UCSD-AML1 (cell line): Measurements from ENCODE around the gene RPL36A.

Source experiments
- DNase-seq: peaks from one replicate; lab custom pipeline; 2025; ENCODE audit not compliant: unreplicated experiment; lab: John Stamatoyannopoulos, UW

The RPL36A gene

GRCh38 chrX:101391831-101392230, 1.0 kb downstream of the RPL36A start:
- no peak for DNase-seq

- DNase-seq = no peak
These were observed 2.9 kb downstream of the RPL36A start for GRCh38 chrX:101393530-101394305.

- DNase-seq = no peak
These were observed 3.6 kb downstream of the RPL36A start for GRCh38 chrX:101394372-101394771.

- DNase-seq = no peak
These were observed 5.0 kb downstream of the RPL36A start for GRCh38 chrX:101395789-101396188.

- no peak for DNase-seq
These were observed 7.0 kb downstream of the RPL36A start for GRCh38 chrX:101397779-101398178.

GRCh38 chrX:101398694-101399093, 7.9 kb downstream of the RPL36A start:
- DNase-seq = no peak

GRCh38 chrX:101399825-101400224, 9.0 kb downstream of the RPL36A start:
- no peak for DNase-seq

GRCh38 chrX:101407167-101407747, 16.4 kb downstream of the RPL36A start:
- no peak for DNase-seq

GRCh38 chrX:101407748-101408531, 17.1 kb downstream of the RPL36A start, which contains the start of the genes GLA and HNRNPH2:
Gene GLA, minus strand, starts transcription at chrX:101407925. Its CDS starts 22 bp downstream, at chrX:101407903.
Gene HNRNPH2, plus strand, starts transcription at chrX:101408222. Its CDS starts 3,767 bp downstream, at chrX:101411989.
- DNase-seq = peak; percentile 83

GRCh38 chrX:101408532-101408841, 17.7 kb downstream of the RPL36A start:
- DNase-seq = no peak

- DNase-seq = no peak
These were observed 18.2 kb downstream of the RPL36A start for GRCh38 chrX:101409043-101409442.

- DNase-seq = no peak
These were observed 19.6 kb downstream of the RPL36A start for GRCh38 chrX:101410461-101410860.

GRCh38 chrX:101411984-101412383, 21.2 kb downstream of the RPL36A start:
- DNase-seq = no peak

GRCh38 chrX:101415180-101416145, 24.7 kb downstream of the RPL36A start:
- DNase-seq = peak; percentile 13

- no peak for DNase-seq
These were observed 25.9 kb downstream of the RPL36A start for GRCh38 chrX:101416691-101417090.

GRCh38 chrX:101417190-101417589, 26.4 kb downstream of the RPL36A start:
- no peak for DNase-seq

- DNase-seq = peak; percentile 72
These were observed 27.4 kb downstream of the RPL36A start for GRCh38 chrX:101417981-101418841.

GRCh38 chrX:101419489-101419888, 28.7 kb downstream of the RPL36A start:
- no peak for DNase-seq

- DNase-seq = no peak
These were observed 37.1 kb downstream of the RPL36A start for GRCh38 chrX:101427954-101428353.

GRCh38 chrX:101429934-101430333, 39.1 kb downstream of the RPL36A start:
- DNase-seq = no peak
